HTERT RPE-1 (cell line): ENCODE data around the gene TMEM43.

Experiments used
- in situ Hi-C: fragments of 300-500 bp; cut with MboI; formaldehyde crosslinking; loops from 4 replicates; pipeline ENCODE4 v1.14.3; 2020; ENCODE audit warnings: low sequenced_read_pairs

TMEM43 gene

GRCh38 chr3:14137004-14137403 is 12.2 kb downstream of the TMEM43 start:
- in situ Hi-C loops: no loop called here

DNA sequence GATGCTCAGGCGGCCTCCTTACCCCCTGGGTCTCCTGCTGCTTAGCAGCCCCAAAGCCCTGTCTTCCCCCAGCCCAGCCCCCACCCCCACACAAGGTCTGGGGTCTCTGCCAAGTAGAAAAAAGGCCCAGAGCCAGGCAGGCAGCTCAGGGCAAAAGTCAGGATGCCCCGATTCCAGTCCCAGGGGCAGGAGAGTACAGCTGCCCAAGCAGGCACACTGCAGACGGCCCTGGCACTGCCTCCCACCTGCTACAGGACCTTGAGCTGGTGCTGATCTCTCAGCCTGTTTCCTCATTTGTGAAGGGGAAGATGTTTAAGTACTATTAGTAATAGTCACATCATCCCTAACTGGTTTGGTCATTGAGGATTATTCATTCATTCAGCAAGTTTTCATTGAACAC is 12.6 kb downstream of the TMEM43 start:
- in situ Hi-C loops: no loop called here

GRCh38 chr3:14138109-14138877 is 13.4 kb downstream of the TMEM43 start:
- in situ Hi-C loops: no loop called here

- in situ Hi-C loops: no loop called here
These were observed 14.2 kb downstream of the TMEM43 start for GRCh38 chr3:14138878-14139655.

GRCh38 chr3:14139771-14140170 is 14.9 kb downstream of the TMEM43 start:
- in situ Hi-C loops: no loop called here

- in situ Hi-C loops: no loop called here
These were observed 15.8 kb downstream of the TMEM43 start for GRCh38 chr3:14140668-14141067.

DNA sequence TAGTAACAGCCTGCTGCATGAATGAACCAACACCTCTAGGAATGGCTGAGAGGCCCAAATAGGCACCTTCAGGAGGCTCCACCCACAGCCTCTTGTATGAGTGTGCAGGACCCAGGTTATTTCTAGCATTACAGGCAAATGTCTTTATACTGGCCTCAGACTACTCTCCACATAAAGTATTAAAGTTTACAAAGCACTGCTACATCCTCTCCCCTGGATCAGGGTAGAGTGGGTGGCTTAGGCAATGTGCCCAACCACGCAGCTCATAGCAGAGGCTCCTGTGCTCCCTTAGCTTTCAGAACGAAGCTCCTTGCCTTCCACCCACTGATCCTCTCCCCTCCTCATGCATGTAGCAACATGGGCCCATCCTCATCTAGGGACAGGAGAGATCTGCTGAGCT is 16.3 kb downstream of the TMEM43 start:
- in situ Hi-C loops: no loop called here

DNA sequence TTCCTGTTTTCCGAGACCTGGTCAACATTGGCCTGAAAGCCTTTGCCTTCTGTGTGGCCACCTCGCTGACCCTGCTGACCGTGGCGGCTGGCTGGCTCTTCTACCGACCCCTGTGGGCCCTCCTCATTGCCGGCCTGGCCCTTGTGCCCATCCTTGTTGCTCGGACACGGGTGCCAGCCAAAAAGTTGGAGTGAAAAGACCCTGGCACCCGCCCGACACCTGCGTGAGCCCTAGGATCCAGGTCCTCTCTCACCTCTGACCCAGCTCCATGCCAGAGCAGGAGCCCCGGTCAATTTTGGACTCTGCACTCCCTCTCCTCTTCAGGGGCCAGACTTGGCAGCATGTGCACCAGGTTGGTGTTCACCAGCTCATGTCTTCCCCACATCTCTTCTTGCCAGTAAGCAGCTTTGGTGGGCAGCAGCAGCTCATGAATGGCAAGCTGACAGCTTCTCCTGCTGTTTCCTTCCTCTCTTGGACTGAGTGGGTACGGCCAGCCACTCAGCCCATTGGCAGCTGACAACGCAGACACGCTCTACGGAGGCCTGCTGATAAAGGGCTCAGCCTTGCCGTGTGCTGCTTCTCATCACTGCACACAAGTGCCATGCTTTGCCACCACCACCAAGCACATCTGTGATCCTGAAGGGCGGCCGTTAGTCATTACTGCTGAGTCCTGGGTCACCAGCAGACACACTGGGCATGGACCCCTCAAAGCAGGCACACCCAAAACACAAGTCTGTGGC is 16.9 kb downstream of the TMEM43 start:
- in situ Hi-C loops: no loop called here

GRCh38 chr3:14142567-14143270 is 17.9 kb downstream of the TMEM43 start:
- in situ Hi-C loops: no loop called here

GRCh38 chr3:14143271-14144225 is 18.7 kb downstream of the TMEM43 start:
- in situ Hi-C loops: no loop called here

DNA sequence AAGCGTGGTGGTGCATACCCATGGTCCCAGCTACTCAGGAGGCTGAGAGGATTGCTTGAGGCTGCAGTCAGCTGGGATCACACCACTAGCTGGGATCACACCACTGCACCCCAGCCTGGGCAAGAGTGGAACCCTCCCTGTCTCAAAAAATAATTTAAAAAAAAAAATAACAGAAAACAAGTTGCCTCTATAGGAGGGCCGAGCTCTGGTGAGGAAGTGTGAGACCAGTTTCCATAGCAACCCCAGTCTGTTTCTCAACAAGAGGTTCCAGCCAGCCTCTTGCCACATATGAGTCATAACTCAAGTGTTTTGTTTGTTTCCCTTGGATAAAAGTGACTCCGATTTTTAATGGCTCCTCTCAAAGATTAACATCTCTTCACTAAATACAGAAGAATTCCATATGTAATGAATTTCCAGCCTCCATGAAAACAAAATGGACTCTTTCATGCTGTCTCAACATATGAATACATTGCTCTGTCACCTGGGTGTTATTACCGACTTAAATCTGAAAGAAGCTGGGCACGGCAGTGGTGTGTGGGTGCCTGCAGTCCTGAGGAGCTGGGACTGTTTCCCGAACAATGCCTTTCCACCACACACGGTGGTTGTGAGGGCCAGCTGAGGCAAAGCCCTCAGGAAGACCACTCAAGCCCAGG is 19.7 kb downstream of the TMEM43 start:
- in situ Hi-C loops: no loop called here

GRCh38 chr3:14145236-14145635 is 20.4 kb downstream of the TMEM43 start:
- in situ Hi-C loops: no loop called here

DNA sequence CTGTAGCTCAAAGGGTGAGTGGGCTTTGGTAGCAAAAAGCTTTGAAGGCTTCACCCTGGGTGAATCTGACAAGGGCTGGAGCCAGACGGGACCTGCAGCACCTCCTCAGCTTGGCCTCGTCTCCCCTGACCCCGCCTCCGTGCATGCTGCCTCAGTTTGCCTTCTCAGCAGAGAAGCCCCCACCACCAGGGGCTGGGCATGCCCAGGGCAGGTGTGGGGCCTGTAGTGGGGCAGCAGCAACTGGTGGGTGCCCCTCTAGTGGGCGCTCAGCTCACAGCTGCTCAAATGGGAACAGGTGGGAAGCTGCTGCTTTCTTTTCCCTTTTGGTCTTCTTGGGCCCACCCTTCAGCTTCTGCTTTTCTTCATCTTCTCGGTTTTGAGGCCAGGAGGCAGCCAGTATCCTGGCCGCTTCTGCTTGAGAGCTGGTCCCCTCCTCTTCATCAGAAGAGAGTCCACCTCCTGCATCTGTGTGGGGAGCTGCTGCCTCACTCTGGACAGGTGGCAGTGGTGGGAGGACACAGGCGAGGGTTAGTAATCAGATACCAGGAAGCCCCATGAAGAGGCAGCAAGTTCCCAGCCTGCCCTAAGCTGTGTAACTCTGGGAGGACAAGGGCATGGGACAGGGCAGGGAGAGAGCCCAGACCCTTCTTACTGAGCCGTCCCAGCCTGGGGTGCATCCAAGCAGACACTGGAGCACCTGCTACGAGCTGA is 21.0 kb downstream of the TMEM43 start:
- in situ Hi-C loops: no loop called here

DNA sequence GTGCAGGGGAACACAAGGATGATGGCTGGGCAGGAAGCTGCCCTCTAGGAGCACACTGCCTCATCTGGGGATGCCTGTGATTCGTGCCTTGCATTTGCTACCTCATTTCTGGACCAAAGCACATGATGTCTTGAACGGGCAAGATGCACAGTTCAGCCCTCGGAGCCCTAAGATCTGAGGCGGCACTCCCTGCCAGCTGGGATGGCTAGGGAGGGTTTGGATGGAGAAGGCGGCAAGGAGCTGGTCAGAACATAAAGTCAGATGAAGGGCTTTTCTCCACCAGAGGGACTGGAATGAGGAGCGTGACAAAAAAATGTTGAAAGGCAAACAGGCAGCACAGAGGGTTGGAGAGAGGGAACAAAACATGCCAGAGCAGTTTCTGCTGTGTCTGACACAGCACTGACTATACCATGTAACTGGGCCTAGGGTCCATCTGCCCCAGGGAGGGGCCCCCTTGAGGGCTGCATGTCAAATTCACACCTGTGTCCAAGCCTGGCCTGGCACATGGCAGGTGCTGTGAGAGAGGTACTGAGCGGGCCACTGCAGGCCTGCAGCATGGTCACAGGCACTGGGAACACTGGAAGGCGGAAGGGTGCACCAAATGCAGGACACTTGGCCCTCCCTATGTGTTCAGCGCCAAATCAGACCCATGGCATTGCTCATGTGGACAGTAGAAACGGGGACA is 21.7 kb downstream of the TMEM43 start:
- in situ Hi-C loops: no loop called here

GRCh38 chr3:14147066-14147435 is 22.2 kb downstream of the TMEM43 start:
- in situ Hi-C loops: no loop called here

DNA sequence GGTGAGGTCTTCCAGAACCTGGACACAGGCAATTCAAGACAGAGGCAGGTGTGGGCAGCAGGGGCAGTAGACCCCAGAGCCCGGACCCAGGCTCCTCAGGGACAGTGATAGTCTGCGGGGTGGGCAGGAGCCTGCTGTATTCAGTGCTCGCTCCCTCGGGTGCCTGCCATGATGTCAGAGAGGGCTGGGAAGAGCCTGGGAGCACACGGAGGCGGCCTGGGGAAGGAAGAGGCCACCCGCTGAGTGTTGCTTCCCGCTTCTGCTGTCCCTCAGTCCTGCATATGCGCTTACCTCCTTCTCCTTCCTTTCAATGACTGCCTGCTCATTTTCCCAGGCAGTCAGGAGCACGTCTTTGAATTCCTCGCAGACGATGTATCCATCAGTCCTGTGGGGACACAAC is 22.8 kb downstream of the TMEM43 start:
- in situ Hi-C loops: no loop called here

DNA sequence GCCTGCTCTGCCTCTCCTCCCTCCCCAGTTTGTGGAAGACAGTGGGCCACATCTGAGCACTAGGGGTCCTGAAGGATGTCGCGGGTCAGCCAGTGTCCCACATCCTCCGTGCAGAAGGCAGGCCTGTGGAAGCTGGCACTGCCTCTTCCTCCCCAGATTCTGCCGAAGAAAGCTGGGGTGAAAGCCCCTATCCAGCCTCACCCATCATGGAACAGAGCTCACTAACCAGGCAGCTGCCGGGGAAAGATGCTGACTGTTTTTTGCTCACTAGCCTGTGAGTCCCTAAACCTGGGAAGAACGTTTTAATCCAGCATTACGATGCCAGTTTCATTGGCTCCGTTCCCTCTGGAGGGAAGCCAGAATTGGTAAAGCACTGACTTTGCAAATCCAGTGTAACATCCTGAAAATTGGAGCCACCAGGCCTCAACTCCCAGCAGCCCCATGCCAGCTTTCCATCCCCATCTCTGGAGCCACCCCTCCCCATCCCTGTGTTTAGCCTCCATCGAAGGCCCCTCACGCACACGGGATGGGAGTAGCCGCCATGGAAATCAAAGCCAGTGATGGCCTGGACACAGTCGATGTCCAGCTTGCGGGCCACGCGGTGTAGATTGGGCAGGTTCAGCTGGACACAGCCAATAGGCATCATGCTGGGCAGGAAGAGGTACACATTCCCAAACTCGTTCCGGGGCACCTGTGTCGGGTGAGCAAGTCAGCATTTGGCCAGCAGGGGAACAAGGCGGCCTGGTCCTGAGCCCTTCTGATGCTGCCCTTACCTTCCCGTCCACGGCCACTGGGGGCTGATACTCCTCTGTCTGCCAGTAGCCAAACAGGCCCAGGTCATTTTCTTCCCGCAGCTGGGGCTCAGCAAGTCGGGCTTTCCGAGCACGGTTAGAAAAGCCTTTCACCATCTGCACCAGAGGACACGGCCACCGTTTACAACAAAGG is 23.5 kb downstream of the TMEM43 start:
- in situ Hi-C loops: no loop called here
